Heart left ventricle (tissue), 13 donors: Measurements from ENCODE around the gene IMPG2.

ENCODE experiments used
- POLR2A ChIP-seq, 2 donors: fragments of 450-650 bp; IDR thresholded peaks; one replicate each; pipeline ENCODE4 v1.6.1; 2017; ENCODE audit warnings: antibody characterized with exemption in 2 of 2, mild to moderate bottlenecking in 2 of 2, moderate library complexity in 2 of 2
- TF ChIP-seq, protein P1 (sequence below), 12 donors: fragments of 200-600 bp; sonication (generic) in 4 of 12; IDR thresholded peaks; one replicate each; pipeline versions ENCODE4 v1.5.0 to v1.8.0; 2018 to 2022; ENCODE audit warnings: antibody characterized with exemption in 12 of 12, mild to moderate bottlenecking in 5 of 12
- donor health status: ischemic (EF 13 %, LVEDD 7.1; RV severe dilation, severe dysfunction).
- donor health status: DM: no; HTN: yes; CAD: no.
- donor health status: DM: no; HTN: no; CAD: no.
- donor health status: ischemic (EF 25% LVEDD 6.9; RV normal size, moderate dysfunction).
- donor health status: ischemic (EF 25% LVEDD 5.7; RV mildly dilated, moderate dysfunction).
- donor health status: ischemic (EF 35%, LVEDD 5.7; RV mildly dilated, moderate dysfunction).
- donor health status: nonischemic (EF 11% LVEDD 7.7; RV severe dilation, severe dysfunction).
- donor health status: DM: yes; HTN: yes; CAD: no.
- donor health status: PGD.
- donor health status: ischemic (EF 29% LVEDD 5.4; RV normal size, mild dysfunction).
- donor health status: nonischemic (EF 23%, LVEDD 6.1; RV moderate dilation, normal function).

- TF ChIP-seq, protein P1, sequence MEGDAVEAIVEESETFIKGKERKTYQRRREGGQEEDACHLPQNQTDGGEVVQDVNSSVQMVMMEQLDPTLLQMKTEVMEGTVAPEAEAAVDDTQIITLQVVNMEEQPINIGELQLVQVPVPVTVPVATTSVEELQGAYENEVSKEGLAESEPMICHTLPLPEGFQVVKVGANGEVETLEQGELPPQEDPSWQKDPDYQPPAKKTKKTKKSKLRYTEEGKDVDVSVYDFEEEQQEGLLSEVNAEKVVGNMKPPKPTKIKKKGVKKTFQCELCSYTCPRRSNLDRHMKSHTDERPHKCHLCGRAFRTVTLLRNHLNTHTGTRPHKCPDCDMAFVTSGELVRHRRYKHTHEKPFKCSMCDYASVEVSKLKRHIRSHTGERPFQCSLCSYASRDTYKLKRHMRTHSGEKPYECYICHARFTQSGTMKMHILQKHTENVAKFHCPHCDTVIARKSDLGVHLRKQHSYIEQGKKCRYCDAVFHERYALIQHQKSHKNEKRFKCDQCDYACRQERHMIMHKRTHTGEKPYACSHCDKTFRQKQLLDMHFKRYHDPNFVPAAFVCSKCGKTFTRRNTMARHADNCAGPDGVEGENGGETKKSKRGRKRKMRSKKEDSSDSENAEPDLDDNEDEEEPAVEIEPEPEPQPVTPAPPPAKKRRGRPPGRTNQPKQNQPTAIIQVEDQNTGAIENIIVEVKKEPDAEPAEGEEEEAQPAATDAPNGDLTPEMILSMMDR (IDR thresholded peaks at IDR 0.05), result no peak
- no peak for TF ChIP-seq POLR2A (IDR thresholded peaks at IDR 0.05)
These were observed 89.8 kb downstream of the IMPG2 start for GRCh38 chr3:101230618-101231017.
